HG03460 (cell line): ENCODE measurements around the gene SULF2.

ENCODE experiments used
- ATAC-seq: cut with Tn5 transposase; IDR thresholded peaks from one replicate; pipeline ENCODE4 v1.9.1; 2021; ENCODE audit not compliant: unreplicated experiment

SULF2 gene

DNA sequence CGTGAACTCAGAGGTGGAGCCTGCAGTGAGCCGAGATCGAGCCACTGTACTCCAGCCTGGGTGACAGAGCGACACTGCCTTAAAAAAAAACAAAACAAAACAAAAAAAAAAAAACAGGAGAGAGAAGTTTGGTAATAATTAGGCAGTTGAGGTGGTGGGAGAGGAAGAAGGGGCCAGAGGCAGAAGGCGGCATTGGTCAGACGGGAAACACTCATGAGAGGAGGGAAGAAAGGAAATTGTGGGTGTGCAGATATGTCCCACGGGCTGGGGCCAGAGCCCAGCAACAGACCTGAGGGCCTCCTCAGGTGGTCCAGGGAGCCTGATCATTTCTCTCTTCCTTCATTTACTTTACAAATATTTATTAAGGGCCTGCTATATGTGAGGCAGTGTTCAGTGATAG lies 20.0 kb downstream of the SULF2 start:
- no peak for ATAC-seq

DNA sequence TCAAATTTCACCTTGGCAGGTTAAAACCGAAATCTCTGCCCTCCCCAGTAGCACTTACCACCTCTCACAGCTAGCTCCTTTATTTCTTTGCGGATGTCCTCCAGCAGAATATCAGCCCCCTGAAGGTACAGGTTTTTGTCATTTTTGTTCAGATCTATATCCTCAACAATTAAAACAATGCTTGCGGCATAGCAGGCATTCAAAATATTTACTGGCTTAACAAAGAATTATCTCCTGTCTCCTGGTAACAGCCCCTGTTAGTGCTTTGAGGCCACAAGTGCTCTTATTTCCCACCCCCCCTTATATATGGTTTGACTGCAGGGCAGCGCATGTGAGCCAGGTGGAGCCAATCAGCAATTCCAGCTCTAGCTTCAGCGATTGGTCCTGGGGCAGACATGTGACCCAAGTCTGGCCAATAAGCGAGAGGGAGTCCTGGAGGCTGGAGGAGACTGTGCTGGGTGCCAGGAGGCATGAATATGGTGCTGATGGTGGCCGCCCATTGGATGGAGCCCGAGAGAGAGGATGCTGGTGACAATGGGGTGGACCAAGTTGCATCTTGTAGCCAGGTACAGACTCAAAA lies 21.0 kb downstream of the SULF2 start:
- no peak for ATAC-seq

DNA sequence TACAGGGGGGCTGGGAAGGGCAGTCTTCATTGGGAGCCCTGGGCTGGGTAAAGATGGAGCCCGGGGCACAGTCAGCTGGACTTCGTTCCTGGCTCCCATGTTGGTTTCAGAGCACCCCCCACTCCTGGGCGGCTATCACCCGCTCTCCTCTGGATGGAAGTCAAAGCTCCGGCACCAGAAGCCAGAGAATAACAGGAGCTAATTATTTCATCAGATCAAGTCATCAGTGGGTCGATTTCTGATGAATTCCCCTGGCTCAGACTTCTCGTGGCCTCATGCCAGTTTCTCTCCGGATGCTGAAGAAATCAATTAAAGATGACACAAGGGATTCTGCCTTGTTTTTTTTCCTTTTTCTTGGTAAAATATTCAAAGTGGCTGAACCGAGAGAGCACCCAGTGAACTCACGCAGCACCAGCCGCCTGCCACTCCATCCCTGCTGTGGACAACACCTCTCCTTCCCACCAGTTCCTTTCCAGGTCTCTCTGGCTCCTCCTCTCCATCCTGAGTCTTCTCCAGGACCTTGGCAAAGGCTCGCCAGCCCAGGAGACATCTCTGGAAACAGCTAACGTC lies 22.5 kb downstream of the SULF2 start:
- no peak for ATAC-seq

DNA sequence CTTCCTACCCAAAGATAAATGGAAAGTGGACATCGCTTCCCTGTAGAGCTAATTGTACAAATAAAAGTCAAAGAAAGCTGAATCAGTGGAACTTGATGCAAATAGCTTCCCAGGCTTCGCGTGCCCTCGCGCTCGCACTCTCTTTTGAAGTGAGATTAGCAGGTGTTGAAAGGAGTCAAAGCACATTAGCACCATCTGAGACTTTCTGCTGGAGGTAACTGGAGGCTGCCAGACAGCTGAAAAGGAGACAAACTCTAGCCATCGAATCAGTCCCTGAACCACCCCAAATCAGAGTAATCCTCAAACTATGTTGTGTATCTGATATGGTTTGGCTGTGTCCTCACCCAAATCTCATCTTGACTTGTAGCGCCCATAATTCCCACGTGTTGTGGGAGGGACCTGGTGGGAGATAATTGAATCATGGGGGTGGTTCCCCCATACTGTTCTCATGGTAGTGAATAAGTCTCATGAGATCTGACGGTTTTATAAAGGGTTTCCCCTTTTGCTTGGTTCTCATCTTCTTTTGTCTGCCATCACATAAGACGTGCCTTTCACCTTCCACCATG lies 23.7 kb downstream of the SULF2 start:
- no peak for ATAC-seq

DNA sequence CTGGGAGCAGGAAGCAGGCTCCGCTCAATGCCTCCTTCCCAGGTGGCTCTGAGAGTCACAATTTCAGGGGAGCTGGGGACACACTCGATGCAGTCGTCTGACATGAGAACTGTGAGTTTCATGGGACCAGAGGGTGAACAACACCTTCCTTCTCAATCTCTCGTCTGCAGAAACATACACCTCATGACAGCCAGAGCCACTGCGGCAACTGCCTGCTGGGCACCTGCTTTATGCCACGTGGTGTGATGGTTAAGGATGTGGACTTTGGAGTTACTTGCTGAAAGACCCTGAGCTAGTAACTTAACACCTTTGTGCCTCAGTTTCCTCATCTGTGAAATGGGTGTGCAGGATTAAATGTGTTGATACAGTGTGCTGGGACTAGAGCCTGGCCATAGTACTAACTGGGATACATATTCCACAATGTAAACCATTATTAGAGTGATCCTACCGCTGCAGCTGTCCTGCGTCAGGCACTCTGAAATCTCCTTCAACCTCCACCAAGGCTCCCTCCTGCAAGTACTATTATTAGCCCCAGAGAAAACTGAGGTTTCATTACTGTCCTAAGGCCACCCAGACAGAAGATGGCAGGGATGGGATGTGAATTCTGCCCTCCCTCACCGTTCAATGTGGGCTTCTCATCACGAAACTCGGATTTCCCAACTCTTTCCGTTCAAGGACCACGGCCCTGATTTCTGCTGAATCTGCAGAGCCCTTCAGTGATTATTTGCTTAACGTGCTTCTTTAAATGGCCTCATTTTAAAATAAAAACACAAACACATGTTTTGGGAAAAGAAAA lies 24.4 kb downstream of the SULF2 start:
- ATAC-seq = no peak

DNA sequence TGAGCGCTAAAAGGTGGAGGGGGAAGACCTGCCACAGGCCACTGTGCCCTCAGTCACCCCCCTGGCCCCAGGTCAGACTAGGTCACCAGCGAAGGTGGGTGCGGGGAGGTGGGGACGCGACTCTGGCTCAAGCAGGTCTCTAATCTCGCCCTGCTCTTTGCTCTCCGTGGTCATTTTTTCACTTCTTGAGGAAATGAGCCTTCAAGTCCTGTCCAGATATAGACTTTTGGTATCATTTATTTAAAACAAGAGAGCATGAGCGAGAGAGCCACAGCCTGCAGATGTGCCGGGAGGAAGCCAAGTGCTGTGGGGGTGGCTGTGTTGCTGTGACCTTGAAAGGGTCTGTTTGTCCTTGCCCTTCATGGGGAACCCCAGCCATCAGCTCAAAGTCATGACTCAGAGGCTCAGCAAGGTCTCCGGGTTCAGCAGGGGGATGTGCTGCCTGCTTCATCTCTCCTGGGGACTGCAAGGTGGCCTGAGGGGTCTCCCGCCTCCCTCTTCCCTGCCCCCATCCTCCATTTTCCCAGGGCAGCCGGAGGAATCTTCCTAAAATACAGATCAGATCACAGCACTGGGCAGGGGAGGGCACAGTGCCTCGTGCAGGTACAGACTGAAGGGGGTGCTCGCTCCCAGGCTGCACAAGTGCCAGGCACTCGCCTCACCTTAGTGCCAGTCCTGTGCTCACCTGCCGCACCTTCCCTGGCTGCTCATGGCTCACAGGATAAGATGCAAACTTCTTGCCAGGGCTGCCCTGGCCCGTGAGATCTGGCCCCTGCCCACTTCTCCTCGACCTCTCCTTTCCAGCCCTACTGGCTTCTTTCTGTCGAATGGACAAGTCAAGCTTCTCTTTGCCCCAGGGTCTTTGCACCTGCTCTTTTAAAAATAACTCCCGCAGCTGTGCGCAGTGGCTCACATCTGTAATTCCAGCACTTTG lies 26.5 kb downstream of the SULF2 start:
- no peak for ATAC-seq

DNA sequence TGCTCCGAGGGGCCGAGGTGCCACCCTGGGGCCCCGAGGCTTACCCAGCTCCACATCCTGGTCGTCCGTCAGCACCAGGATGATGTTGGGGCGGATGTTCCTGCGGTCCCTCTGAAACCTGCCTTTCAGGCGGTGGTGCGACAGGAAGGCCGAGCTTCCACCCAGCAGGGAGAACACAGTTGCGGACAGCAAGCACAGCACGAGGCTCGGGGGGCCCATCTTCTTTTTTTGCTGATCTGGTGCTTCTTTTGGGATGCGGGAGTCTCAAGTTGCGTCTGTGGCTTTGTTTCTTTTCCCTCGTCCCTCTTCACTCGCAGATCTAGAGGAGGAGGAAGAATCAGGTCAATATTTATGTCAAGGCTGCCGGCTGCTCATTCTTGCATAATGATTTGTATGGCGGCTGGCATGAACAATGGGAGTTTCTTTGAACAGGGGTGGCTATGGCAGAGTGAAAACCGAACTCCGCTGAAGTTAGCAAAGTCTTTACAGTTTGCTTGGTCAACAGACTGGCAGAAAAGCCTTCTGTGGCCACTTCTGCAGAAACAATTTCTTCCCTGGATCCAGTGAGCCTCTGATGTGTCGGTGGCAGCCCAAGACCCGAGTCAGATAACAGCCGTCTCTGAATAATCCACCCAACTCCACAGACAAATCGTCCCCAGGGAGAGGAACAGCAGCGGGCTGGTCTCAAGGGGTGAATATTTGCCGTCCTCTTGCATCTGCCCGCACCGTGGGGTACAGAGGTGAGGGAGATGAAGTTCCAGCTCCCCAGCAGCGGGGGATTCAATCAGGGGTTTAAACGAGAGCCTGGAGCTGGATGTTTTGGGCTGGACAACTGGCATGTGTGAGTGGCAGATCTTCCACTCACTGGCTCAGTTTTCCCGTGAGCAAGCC lies 27.9 kb downstream of the SULF2 start:
- no peak for ATAC-seq

DNA sequence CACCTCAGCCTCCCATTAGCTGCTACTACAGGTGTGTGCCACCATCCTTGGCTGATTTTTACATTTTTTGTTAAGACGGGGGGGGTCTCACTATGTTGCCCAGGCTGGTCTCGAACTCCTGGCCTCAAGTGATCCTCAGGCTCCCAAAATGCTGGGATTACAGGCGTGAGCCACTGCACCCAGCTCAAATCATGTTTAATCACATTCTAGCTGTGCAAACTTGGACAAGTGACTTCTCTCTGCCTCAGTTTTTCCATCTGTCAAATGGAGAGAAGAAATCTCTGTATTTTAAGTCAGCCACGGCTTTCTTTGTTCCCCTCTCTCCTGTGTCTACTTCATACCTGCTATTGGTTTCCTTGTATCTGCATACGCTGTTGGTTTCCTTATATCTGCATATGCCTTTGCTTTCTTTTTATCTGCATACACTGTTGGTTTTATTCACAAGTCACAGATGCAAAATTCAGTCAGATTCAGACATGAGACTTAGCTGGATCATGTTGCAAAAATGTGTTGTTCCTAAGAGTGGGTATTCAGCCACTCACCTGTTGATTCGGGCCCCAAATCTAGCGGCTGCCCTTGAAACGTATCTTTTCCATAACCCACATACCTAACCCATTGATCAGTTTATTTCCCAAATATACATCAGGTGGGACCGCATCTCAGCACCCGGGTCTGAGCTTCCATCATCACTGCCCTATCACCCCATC lies 30.2 kb downstream of the SULF2 start:
- ATAC-seq = no peak

DNA sequence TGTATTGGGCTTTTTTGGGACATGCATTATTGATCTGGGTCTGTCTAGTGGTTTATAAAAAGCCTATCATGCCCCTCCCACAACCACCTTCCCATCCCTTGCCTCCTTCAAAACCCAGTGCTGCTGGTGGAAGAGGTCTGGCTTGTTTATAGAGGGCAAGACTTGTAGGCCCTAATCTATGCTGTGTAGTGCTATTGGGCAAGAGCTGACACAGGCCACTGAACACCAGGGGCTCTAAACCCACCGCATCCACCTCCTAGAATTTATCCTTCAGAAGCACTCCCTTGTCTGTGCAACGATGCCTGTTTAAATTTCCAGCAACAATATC lies 30.9 kb downstream of the SULF2 start:
- no peak for ATAC-seq

DNA sequence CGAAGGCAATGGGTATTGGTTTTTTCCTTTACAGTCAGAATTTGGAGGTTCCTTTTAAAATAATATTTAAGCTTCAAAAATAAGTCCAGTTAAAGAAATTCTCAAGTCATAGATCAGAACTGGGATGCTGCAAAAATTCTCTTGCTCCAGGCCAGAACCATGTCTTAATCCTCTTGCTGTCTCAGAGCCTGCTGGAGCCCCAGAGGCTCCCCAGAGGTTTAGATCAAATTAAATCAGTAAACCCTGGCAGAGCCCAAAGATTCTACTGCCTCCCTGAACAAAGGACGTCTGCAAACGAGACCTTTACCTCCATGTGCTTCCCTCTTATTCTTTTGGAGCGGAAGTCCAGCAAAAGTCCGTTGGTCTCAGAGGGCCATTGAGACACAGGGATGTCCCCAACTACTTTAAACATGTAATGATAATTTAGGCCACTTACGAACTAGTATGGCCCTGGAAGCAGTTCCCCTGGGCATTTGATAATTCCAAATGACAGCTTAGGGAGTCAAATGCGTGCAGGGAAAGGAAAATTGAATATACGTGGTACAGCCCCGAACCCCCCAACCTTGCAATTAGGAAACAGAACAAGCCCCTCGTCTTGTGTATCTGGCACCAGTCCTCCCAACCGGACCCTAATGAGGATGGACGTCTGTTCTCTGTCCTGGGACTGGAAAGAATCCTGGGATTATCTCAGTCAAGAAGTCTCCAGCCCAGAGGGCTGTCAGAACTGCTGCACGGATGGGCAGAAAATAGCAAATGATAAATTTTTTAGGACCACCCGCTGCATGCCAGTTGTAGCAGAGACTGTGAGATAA lies 31.5 kb downstream of the SULF2 start:
- no peak for ATAC-seq

DNA sequence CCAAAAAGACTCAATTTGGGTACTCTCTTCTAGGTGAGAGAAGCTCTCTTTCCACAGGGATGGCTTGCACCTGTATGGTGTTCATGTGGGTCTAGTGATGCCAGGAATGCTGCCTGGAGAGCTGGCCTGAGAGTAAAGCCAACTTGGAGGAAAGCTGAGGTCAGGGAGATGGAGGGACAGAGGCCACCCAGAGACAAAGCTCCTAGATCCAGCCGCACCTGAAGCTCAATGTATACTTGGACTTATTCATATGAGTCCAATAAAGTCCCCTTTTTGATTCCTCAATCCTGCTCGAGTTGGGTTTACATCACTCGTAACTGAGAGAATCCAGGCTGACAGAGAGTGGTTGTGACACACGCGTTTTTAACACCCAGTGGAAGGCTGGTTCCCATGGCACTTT lies 33.8 kb downstream of the SULF2 start:
- ATAC-seq = no peak

DNA sequence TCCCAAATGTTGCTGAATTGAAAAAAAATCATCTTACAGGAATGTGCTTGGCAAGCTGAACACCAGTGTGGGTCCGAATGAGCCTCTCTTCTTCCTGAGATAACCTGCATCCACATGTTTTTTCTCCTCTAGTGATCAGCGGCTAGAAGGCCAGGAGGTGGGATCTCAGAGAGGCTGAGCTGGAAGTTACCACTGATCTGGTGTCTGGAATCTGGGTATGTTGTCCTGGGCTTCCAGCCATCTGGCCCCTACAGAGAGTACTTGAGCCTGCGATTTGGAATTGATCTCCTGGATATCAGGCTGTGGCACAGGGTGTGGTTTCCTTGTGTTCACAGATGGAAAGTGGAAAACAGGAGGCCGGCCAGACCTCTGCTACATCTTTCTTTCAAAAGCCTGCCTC lies 35.9 kb downstream of the SULF2 start:
- no peak for ATAC-seq

DNA sequence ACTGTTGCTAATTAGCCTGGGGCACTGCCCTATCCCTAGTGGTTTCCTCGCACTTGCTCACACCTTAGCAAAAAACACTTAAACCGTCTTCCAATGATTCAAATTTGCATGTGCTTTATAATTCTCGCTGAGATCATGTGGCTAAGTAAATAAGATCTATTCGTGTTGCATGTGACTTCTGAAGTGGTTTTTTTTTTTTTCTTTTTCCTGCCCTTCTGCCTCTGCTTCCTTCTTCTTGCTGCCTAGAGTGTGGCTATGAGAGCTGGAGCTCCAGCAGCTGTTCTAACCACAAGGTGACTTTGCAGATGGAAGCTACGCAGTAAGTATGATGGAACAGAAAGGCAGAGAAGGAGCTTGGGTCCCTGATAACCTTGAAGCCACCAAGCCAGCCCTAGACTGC lies 36.5 kb downstream of the SULF2 start:
- no peak for ATAC-seq

DNA sequence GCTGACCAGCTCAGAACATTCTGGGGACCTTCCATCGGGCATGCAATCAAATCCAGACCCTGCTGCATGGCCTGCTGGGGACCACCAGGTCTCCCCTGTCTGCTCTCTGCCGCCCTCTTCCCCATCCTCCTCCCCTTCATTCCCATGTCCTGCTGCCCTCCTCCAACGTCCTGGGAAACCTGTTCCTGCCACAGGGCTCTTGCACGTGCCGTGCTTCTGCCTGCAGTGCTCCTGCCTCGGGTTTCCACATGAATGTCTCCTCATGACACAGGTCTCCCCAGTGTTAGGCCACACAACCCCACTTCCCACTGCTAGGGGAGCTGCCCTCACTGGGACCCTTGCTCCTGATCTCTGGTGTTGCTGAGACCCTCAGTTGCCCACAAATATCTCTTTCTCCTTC lies 37.2 kb downstream of the SULF2 start:
- no peak for ATAC-seq

DNA sequence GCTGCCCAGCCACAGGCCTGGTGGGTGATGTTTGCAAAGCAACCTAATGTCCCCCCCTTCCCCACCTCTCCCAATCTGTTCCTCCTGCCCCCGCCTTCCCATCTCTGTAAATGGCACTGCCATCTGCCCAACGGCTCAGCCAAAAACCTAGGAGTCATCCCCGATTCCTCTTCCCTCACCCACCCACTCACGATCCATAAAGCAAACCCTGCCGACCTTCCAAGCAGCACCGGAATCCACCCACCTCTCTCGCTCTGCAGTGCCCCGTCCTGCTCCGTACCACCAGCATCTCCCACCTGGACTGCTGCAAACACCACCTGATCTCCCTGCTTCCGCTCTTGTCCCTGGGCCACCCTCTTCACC lies 37.6 kb downstream of the SULF2 start:
- ATAC-seq = no peak

DNA sequence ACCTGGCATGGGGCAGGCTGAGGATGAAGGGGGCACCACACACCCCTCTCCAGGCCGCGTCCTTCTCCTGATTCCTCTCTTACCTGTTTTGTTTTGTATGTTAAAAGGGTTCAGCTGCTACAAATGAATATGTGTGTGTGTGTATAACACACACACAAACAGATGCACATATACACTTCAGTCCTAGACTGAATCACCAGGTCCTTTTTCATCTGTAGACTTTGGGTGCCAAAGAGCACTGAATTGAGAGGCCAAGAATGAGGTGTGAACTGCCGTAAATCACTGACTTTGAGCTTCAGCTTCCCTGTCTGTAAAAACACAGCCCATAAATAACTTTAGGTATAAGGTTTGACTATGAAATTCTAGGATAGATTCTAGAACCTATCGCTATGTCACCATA lies 40.5 kb downstream of the SULF2 start:
- no peak for ATAC-seq

DNA sequence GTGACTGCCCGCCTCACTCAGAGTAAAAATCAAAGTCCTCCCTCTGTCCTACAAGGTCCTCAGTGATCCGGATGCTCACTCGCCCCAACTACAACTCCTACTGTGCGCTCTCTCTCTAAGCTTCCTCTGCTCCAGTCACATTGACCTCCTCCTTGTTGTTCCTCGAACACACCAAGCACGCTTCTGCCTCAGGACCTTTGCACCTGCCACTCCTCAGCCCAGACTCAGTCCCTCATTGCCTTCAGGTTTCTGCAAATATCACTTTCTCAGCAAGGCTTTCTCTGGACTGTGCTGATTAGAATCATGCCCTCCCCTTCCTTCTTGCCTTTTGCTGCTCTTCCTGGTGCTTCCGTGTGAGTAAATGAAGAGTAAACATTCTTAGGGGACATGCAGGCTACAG lies 41.6 kb downstream of the SULF2 start:
- no peak for ATAC-seq

DNA sequence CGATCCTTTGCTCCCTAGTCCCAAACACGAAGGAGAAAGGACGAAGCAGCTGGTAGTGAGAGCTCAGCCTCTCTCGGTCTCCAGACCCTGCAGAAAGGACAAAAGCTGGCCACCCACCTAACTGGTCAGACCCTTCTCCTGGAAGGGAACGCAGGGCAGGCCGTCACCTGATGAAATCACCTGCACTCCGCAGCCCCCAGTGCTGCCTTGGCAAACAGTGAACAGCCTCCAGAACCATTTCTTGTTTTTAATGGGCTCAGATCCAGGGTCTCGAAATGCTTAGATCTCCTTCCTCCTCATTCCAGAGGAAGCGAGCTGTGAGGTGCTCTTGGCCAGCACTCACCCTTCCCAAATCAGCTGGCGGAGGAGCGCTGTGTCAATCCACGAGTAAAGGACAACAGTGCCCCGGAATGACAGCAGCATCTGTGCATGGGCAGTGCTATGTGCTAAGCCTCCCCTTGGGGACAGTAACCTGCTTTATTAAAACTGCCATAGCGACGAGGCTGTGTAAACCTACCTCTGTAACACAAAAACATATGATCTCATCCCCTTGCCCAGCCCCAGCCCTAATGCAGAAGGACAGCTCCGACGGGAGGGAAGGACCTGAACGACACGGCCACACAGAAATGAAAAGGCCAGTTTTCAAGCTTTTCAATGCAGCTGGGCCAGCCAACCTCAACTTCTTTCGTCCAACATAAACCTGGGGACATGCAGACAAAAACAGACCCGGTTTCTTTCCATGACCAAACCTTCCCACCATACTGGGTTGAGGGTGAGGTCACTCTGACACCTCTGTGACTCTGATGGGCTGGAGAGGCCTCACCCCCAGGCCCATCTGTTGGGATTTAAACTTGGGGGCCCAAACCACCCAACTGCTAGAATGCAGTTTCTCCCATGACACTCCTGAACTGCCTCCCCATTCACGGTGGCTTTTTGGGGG lies 43.3 kb downstream of the SULF2 start:
- no peak for ATAC-seq
